Keratinocyte (primary cell): ENCODE results near the gene RBM19. TPM values are rescaled to one million over a fixed set of nuclear protein-coding genes. Genes with fewer than 3 reads are reported as not detected.

Experiments used
- DNase-seq: peaks from one replicate; pipeline ENCODE4 v3.0.0-alpha.2; 2011; ENCODE audit warnings: low read depth, missing footprints, low spot score
- FAIRE-seq: peaks from 2 replicates; lab custom pipeline; 2011; peaks lifted over from hg19 to GRCh38; lab: Jason Lieb, UNC
- H2AFZ ChIP-seq: 2 replicates; pipeline ENCODE4 v1.6.0; 2012; ENCODE audit warnings: low read length, control low read depth, inconsistent platforms; ENCODE audit not compliant: control insufficient read depth
- H3K27ac ChIP-seq: 2 replicates; pipeline ENCODE4 v1.5.1; 2011; ENCODE audit warnings: low read length; ENCODE audit not compliant: control insufficient read depth, insufficient read depth
- H3K27me3 ChIP-seq: 3 replicates; pipeline ENCODE4 v1.6.0; 2011; ENCODE audit warnings: low read length; ENCODE audit not compliant: control insufficient read depth, insufficient read depth; ENCODE audit errors: extremely low read depth
- H3K36me3 ChIP-seq, 2 experiments: 2 replicates in 1 of 2; 3 replicates in 1 of 2; pipeline ENCODE4 v1.5.1; 2011; ENCODE audit warnings: low read length in 2 of 2, mild to moderate bottlenecking in 1 of 2; ENCODE audit not compliant: control insufficient read depth in 2 of 2, insufficient read depth in 2 of 2; ENCODE audit errors: extremely low read depth in 1 of 2
- H3K4me1 ChIP-seq: 3 replicates; pipeline ENCODE4 v1.5.1; 2011; ENCODE audit warnings: low read length; ENCODE audit not compliant: control insufficient read depth, insufficient read depth; ENCODE audit errors: extremely low read depth
- H3K4me2 ChIP-seq: 3 replicates; pipeline ENCODE4 v1.6.0; 2011; ENCODE audit warnings: low read depth, low read length; ENCODE audit not compliant: control insufficient read depth, insufficient read depth; ENCODE audit errors: extremely low read depth
- H3K4me3 ChIP-seq, 3 experiments: fragments of 200-600 bp in 1 of 3; sonication (generic) in 1 of 3; 2 replicates in 2 of 3; 3 replicates in 1 of 3; pipeline ENCODE4 v1.5.1; 2011 to 2016; ENCODE audit warnings: low read length in 3 of 3, mild to moderate bottlenecking in 3 of 3, control low read depth in 2 of 3, inconsistent platforms in 1 of 3, low read depth in 1 of 3, mixed read lengths in 1 of 3, mixed run types in 1 of 3, moderate library complexity in 1 of 3; ENCODE audit not compliant: control insufficient read depth in 2 of 3, insufficient read depth in 2 of 3; ENCODE audit errors: extremely low read depth in 1 of 3
- H3K79me2 ChIP-seq: 2 replicates; pipeline ENCODE4 v1.6.0; 2012; ENCODE audit warnings: low read length; ENCODE audit not compliant: control insufficient read depth, insufficient read depth
- H3K9ac ChIP-seq: 3 replicates; pipeline ENCODE4 v1.6.0; 2011; ENCODE audit warnings: low read length; ENCODE audit not compliant: control insufficient read depth, insufficient read depth; ENCODE audit errors: extremely low read depth
- H3K9me1 ChIP-seq: 3 replicates; pipeline ENCODE4 v1.6.0; 2011; ENCODE audit warnings: low read length; ENCODE audit not compliant: control insufficient read depth, insufficient read depth; ENCODE audit errors: extremely low read depth
- H3K9me3 ChIP-seq: 2 replicates; pipeline ENCODE4 v1.5.1; 2012; ENCODE audit warnings: low read depth, low read length; ENCODE audit not compliant: control insufficient read depth
- H4K20me1 ChIP-seq: 3 replicates; pipeline ENCODE4 v1.6.0; 2011; ENCODE audit warnings: low read length; ENCODE audit not compliant: control insufficient read depth, insufficient read depth; ENCODE audit errors: extremely low read depth
- CTCF ChIP-seq, 3 experiments: IDR thresholded peaks in 1 of 3; conservative IDR thresholded peaks in 1 of 3; optimal IDR thresholded peaks in 1 of 3; 2 replicates in 2 of 3; 3 replicates in 1 of 3; pipeline versions ENCODE3 to v1.5.1; 2011; ENCODE audit warnings: low read length in 3 of 3, mild to moderate bottlenecking in 3 of 3, moderate library complexity in 2 of 3, control low read depth in 1 of 3, inconsistent platforms in 1 of 3; ENCODE audit not compliant: insufficient read depth in 2 of 3; ENCODE audit errors: extremely low read depth in 1 of 3
- EZH2 ChIP-seq: IDR thresholded peaks from one replicate; pipeline ENCODE4 v1.6.1; 2012; ENCODE audit warnings: inconsistent platforms, mild to moderate bottlenecking, low read length, moderate library complexity
- dilution Hi-C: fragments of 300-500 bp; cut with MboI; formaldehyde crosslinking; loops from one replicate; pipeline ENCODE4 v1.7.0; 2020; ENCODE audit warnings: low sequenced_read_pairs; ENCODE audit not compliant: extremely low pct_ligation_motif_present
- polyA plus RNA-seq, 5 experiments: library from polyadenylated mRNA; depleted of rRNA in 3 of 5; stranded (reverse) in 3 of 5; stranded (forward) in 1 of 5; unstranded in 1 of 5; fragments of >200 nt; gene quantifications; 1 replicate in 1 of 5; 2 replicates in 3 of 5; 3 replicates in 1 of 5; pipeline versions ENCODE4 v1.2.1 to v1.2.3, GENCODE V29; 2011 to 2012; ENCODE audit warnings: missing spikeins in 2 of 5, low read depth in 1 of 5, low replicate concordance in 1 of 5

RBM19 gene
- polyA plus RNA-seq, 1 donor (not counting 4 experiments of a cell fraction or from before 2014, with no cell fraction given), result 14.6 TPM

DNA sequence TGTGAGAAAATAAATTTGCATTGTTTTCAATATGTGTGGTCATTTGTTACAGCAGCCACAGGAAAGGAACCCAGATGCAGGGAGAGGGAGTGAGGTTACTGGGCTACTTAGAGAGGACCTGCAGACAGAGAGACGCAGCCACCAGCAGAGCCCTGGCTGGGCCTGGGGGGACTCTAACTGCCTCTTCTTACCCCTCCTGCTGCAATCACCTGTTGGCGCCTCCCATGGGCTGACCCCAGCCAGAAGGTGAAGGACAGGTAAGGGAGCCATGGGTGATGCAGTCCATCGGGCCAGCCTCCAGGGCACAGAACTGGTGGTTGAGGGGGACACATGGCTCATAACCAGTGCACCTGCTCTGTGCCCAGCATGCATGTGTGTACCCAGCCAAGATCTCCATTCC is 15.8 kb upstream of the RBM19 start:
- no peaks in the 10 kb centered on the region for H3K27me3 ChIP-seq
- no peaks in the 10 kb centered on the region for H3K79me2 ChIP-seq
- no peaks in the 10 kb centered on the region for H3K9me1 ChIP-seq
- H3K4me1 ChIP-seq, result no peaks in the 10 kb centered on the region
- no peak overlapping the region for H3K9ac ChIP-seq
- dilution Hi-C loops, result no loop called here
- H3K36me3 ChIP-seq, result no peaks in the 10 kb centered on the region
- TF ChIP-seq EZH2 (no peak), CTCF (optimal IDR thresholded peaks at IDR 0.05 in 1 of 3, IDR thresholded peaks at IDR 0.05 in 1 of 3, conservative IDR thresholded peaks at IDR 0.05 in 1 of 3; ENCODE audit: extremely low read depth in 1 of 3, insufficient read depth in 2 of 3, low read length in 3 of 3) (no peak)
- H4K20me1 ChIP-seq, result no peaks in the 10 kb centered on the region
- FAIRE-seq (no peak), DNase-seq (no peak)
- no peak overlapping the region for H3K27ac ChIP-seq
- H2AFZ ChIP-seq, result no peak overlapping the region
- no peaks in the 10 kb centered on the region for H3K9me3 ChIP-seq
- H3K4me3 ChIP-seq, result no peak overlapping the region
- H3K4me2 ChIP-seq, result no peak overlapping the region

DNA sequence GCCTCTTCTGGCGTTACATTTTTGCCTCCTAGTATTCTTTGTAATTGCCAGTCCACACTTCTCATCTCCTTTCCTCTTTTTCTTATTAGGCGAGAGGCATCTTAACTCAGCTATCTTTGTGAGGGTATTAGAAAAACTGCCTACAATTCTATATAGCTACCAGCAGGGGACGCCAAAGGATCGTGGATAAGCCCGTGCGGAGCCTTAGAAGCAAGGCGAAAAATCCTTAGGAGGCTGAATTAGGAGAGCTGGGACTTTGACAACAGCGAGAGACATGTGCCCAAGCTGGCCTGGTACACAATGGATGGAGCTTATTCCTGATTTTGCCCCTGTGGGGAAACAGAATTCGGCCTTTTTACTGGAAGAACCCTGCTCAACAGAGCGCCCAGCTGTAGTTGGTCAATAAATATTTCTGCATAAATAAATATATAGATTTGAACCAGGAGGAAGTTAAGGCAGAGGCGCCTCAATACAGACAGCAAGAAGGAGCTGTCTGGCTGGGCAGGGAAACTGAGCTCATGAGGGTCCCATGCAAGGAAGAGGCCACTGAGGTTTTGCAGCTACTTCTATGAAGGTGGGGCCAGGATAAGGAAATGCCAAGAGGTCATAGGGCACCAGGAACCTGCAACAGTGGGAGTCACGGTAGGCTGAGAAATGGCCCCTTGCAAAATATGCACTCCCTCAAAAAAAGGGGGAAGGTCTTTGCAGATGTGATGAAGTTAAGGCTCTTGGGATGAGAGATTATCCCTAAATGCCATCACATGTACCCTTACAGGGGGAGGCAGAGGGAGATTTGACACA is 14.6 kb upstream of the RBM19 start:
- H3K9ac ChIP-seq, result no peak overlapping the region
- no peaks in the 10 kb centered on the region for H3K9me1 ChIP-seq
- no peaks in the 10 kb centered on the region for H3K36me3 ChIP-seq
- H3K4me2 ChIP-seq, result no peak overlapping the region
- TF ChIP-seq CTCF (optimal IDR thresholded peaks at IDR 0.05 in 1 of 3, IDR thresholded peaks at IDR 0.05 in 1 of 3, conservative IDR thresholded peaks at IDR 0.05 in 1 of 3; ENCODE audit: extremely low read depth in 1 of 3, insufficient read depth in 2 of 3, low read length in 3 of 3), result peak; percentile 71 to 92 (median 91)
- no peak for TF ChIP-seq EZH2
- H3K27me3 ChIP-seq, result no peaks in the 10 kb centered on the region
- H3K4me1 ChIP-seq, result no peaks in the 10 kb centered on the region
- no peaks in the 10 kb centered on the region for H3K9me3 ChIP-seq
- H3K79me2 ChIP-seq, result no peaks in the 10 kb centered on the region
- FAIRE-seq, result peak; percentile 83
- no peak overlapping the region for H2AFZ ChIP-seq
- no peak for DNase-seq
- no peak overlapping the region for H3K27ac ChIP-seq
- H4K20me1 ChIP-seq, result no peaks in the 10 kb centered on the region
- no peak overlapping the region for H3K4me3 ChIP-seq
- dilution Hi-C loops, result no loop called here
